ENCODE measurements around the gene SLC25A23.

GRCh38 chr19:6494438-6495036 is 34.9 kb upstream of the SLC25A23 start:
- TF ChIP-seq, protein P1, sequence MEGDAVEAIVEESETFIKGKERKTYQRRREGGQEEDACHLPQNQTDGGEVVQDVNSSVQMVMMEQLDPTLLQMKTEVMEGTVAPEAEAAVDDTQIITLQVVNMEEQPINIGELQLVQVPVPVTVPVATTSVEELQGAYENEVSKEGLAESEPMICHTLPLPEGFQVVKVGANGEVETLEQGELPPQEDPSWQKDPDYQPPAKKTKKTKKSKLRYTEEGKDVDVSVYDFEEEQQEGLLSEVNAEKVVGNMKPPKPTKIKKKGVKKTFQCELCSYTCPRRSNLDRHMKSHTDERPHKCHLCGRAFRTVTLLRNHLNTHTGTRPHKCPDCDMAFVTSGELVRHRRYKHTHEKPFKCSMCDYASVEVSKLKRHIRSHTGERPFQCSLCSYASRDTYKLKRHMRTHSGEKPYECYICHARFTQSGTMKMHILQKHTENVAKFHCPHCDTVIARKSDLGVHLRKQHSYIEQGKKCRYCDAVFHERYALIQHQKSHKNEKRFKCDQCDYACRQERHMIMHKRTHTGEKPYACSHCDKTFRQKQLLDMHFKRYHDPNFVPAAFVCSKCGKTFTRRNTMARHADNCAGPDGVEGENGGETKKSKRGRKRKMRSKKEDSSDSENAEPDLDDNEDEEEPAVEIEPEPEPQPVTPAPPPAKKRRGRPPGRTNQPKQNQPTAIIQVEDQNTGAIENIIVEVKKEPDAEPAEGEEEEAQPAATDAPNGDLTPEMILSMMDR (IDR thresholded peaks at IDR 0.05) = no peak
- TF ChIP-seq ZFX (IDR thresholded peaks at IDR 0.05; ENCODE audit: borderline replicate concordance) = no peak
